Duodenal mucosa (tissue), 2 donors: ENCODE measurements around the gene KCNQ5.

ENCODE experiments used
- H3K27ac ChIP-seq: one replicate; pipeline ENCODE4 v1.7.0; 2013; ENCODE audit warnings: low read depth, low read length
- H3K27me3 ChIP-seq, 2 donors: one replicate each; pipeline ENCODE4 v1.7.0; 2013; ENCODE audit warnings: low read length in 2 of 2, control low read depth in 1 of 2; ENCODE audit not compliant: insufficient read depth in 2 of 2, control insufficient read depth in 1 of 2
- H3K36me3 ChIP-seq, 2 donors: one replicate each; pipeline ENCODE4 v1.7.0; 2013; ENCODE audit warnings: low read length in 2 of 2, control low read depth in 1 of 2; ENCODE audit not compliant: insufficient read depth in 2 of 2, control insufficient read depth in 1 of 2
- H3K4me1 ChIP-seq, 2 donors: one replicate each; pipeline ENCODE4 v1.7.0; 2013; ENCODE audit warnings: low read length in 2 of 2, control low read depth in 1 of 2; ENCODE audit not compliant: insufficient read depth in 2 of 2, control insufficient read depth in 1 of 2
- H3K4me3 ChIP-seq, 2 donors: one replicate each; pipeline ENCODE4 v1.7.0; 2013; ENCODE audit warnings: low read length in 2 of 2, low read depth in 1 of 2
- H3K9ac ChIP-seq, 2 donors: one replicate each; pipeline ENCODE4 v1.7.0; 2013; ENCODE audit warnings: low read length in 2 of 2, low read depth in 1 of 2
- H3K9me3 ChIP-seq, 2 donors: one replicate each; pipeline ENCODE4 v1.7.0; 2013; ENCODE audit warnings: low read length in 2 of 2, control low read depth in 1 of 2; ENCODE audit not compliant: control insufficient read depth in 1 of 2

Gene KCNQ5

DNA sequence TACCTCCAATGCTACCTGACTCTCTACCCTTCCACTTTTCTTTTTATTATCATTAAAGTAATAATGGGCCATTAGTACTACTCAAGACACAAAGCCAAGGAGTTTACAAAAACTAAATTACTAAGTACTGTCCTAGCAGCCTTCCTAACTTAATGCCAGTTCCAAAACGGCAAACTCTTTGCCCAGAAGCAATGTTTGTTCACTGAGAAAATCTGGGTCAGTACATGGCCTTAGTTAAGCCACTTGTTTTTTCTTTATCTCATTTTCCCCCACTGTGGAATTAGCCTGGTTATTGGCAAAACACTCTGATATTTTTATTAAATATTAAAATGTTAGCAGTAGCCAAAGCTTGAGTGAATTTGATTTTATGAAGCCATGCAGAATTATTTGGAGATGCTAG lies 242.4 kb downstream of the KCNQ5 start:
- Histone ChIP-seq H3K27ac (no peak overlapping the region), H3K4me1 (no peaks in the 10 kb centered on the region), H3K9ac (no peak overlapping the region), H3K36me3 (no peaks in the 10 kb centered on the region), H3K4me3 (no peak overlapping the region), H3K9me3 (no peaks in the 10 kb centered on the region), H3K27me3 (no peaks in the 10 kb centered on the region)

DNA sequence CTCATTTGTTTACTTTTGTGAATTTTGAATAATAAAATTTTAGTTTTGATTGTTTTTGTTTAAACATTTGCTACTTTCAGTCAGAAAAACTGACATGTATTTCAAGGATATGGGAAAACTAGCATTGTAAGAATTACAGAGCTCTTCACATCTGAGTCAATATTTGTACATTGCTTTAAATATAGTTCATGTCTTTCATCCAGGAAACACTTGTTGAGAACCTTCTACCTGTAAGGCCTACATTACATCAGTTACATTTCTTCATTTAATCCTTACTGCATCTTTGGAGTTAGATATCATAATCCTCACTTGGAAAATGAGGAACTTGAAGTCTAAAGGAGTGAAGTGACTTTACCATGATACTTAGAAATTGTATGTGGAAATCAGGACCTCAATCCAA lies 242.9 kb downstream of the KCNQ5 start:
- H3K27ac ChIP-seq, result no peak overlapping the region
- H3K36me3 ChIP-seq, result no peaks in the 10 kb centered on the region
- H3K9ac ChIP-seq, result no peak overlapping the region
- H3K4me1 ChIP-seq, result no peaks in the 10 kb centered on the region
- H3K9me3 ChIP-seq, result no peaks in the 10 kb centered on the region
- H3K27me3 ChIP-seq, result no peaks in the 10 kb centered on the region
- H3K4me3 ChIP-seq, result no peak overlapping the region

DNA sequence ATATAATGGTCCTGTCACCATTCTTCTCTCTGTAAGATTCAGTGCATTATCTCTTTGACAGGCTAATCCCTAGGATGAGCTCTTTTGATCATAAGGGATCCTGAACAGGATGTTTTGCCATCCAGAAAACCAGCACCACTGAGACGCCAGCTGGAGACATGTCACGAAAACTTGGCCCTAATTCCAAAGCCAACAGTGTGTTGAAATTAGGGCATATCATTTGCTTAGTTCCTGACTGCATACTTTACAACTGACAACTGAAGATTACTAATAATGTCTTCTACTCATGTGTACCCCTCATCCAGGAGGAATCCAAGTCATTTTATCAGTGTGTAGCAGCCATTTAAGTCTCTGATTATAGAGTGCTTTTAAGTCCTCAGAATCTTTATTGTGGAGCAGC lies 243.6 kb downstream of the KCNQ5 start:
- no peaks in the 10 kb centered on the region for H3K36me3 ChIP-seq
- no peak overlapping the region for H3K9ac ChIP-seq
- no peaks in the 10 kb centered on the region for H3K4me1 ChIP-seq
- no peaks in the 10 kb centered on the region for H3K9me3 ChIP-seq
- no peak overlapping the region for H3K4me3 ChIP-seq
- H3K27me3 ChIP-seq, result no peaks in the 10 kb centered on the region
- no peak overlapping the region for H3K27ac ChIP-seq

DNA sequence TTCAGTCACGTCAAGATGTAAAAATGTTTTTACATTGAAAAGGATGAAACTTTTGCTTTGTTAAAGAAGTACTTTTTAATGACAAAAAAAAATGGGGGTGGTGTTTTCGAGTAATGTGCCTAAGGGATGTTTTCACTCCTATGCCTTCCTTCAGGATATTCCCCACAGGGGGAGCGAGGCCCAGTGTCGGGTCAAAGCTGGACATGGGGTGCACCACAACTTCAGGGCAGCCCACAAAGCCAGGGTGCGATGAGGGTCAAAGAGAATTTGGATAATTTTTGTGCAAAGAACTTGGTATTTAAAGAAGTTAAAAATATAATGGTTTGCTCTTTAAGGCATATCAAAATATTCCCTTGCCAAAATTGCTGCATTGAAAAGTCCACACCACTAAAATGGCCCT lies 247.8 kb downstream of the KCNQ5 start:
- Histone ChIP-seq H3K9ac (no peak overlapping the region), H3K27me3 (no peaks in the 10 kb centered on the region), H3K36me3 (no peaks in the 10 kb centered on the region), H3K4me3 (no peak overlapping the region), H3K4me1 (no peaks in the 10 kb centered on the region), H3K27ac (no peak overlapping the region), H3K9me3 (no peaks in the 10 kb centered on the region)

DNA sequence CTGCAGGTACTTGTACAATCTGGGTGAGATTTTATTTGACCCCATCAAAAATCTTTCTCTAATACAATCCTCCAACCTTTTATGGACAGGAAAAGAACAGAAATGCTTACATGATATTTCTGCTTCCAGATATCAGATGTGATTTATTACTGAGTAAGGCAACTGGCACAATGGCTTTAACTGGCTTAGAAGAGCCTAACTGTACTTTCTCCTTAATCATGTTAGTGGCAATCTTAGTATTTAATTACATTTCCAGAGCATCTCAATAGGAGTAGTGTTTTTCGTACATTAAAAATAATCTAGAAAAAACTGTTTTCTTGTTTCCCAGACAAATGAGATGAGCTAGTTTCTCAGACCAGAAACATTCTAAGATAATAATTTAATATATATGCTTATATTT lies 251.6 kb downstream of the KCNQ5 start:
- Histone ChIP-seq H3K27ac (no peak overlapping the region), H3K4me3 (no peak overlapping the region), H3K27me3 (no peaks in the 10 kb centered on the region), H3K9me3 (no peaks in the 10 kb centered on the region), H3K9ac (no peak overlapping the region), H3K4me1 (no peaks in the 10 kb centered on the region), H3K36me3 (no peaks in the 10 kb centered on the region)

DNA sequence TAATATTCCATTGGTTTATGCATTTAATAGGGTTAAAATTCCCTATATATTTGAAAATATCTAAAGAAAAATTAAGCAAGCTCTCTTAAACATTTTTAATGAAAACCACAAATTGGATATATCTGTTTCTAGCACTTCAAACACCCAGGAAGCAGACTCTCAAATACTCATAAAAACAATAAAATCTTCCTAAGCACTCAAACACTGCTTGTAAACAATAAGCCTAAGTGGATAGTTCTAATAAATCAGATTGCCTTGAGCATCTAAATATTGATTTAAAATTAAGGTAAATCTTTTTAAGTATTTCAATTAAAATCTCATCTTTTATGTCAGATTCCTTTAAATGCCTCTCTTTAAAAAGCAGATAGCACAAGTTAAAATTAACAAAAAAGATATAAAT lies 254.4 kb downstream of the KCNQ5 start:
- Histone ChIP-seq H3K4me1 (no peaks in the 10 kb centered on the region), H3K4me3 (no peak overlapping the region), H3K36me3 (no peaks in the 10 kb centered on the region), H3K9me3 (no peaks in the 10 kb centered on the region), H3K27ac (no peak overlapping the region), H3K27me3 (no peaks in the 10 kb centered on the region), H3K9ac (no peak overlapping the region)

DNA sequence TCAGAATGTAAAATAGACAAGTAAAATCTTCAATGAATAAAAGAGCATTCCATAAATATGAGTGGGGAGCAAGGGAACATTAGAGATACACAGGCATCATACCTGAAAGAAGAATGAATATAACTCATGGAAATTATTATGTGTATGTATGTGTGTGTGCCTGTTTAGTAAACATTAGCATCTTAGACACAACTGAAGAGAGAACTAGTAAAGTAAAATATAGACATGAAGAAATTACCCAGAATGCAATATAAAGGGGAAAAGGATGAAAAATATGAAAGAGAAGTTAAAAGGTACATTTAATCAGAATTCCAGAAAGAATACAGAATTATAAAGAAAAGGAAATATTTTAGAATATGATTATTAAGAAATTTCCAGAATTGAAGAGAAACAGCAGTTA lies 264.3 kb downstream of the KCNQ5 start:
- Histone ChIP-seq H3K9ac (no peak overlapping the region), H3K27me3 (no peaks in the 10 kb centered on the region), H3K4me3 (no peak overlapping the region), H3K27ac (no peak overlapping the region), H3K36me3 (no peaks in the 10 kb centered on the region), H3K9me3 (no peaks in the 10 kb centered on the region), H3K4me1 (no peaks in the 10 kb centered on the region)

DNA sequence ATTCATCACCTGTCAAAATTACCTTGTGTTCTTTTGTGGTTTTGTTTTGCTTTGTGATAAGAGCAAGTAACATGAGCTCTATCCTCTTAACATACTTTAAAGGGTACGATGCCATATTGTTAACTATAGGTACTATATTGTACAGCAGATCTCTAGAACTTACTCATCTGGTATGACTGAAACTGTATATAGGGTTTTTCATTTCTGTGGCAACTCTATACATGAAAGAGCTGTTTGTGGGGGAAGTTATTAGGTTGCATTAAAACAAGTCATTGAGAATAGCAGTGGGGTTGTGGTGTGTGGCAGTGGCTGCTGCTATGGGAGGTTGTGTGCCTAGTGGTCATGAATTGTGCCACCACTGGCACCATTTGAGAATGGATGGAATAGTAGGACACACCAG lies 268.4 kb downstream of the KCNQ5 start:
- no peaks in the 10 kb centered on the region for H3K36me3 ChIP-seq
- no peaks in the 10 kb centered on the region for H3K9me3 ChIP-seq
- H3K27ac ChIP-seq, result no peak overlapping the region
- H3K4me3 ChIP-seq, result no peak overlapping the region
- H3K9ac ChIP-seq, result no peak overlapping the region
- no peaks in the 10 kb centered on the region for H3K4me1 ChIP-seq
- no peaks in the 10 kb centered on the region for H3K27me3 ChIP-seq

DNA sequence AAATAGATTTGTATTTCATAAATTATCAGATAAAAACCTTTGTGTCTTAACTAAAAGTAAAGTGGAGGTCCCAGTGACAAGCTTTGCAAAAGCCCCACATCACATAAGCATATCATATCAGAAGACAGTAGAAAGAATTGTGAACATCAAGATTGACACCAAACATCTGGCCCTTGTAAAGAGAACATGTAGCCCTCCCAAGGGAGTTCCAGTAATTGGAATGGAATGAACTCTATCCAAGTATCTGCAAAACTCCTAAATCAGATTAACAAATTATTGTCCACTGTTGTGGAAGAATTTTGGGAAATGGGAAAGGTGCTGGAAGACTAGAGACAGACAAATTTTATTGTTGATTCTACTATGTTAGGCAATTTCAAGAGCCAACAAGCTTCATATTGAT lies 268.8 kb downstream of the KCNQ5 start:
- H3K4me1 ChIP-seq, result no peaks in the 10 kb centered on the region
- no peaks in the 10 kb centered on the region for H3K36me3 ChIP-seq
- no peak overlapping the region for H3K27ac ChIP-seq
- no peaks in the 10 kb centered on the region for H3K9me3 ChIP-seq
- H3K27me3 ChIP-seq, result no peaks in the 10 kb centered on the region
- no peak overlapping the region for H3K9ac ChIP-seq
- H3K4me3 ChIP-seq, result no peak overlapping the region

DNA sequence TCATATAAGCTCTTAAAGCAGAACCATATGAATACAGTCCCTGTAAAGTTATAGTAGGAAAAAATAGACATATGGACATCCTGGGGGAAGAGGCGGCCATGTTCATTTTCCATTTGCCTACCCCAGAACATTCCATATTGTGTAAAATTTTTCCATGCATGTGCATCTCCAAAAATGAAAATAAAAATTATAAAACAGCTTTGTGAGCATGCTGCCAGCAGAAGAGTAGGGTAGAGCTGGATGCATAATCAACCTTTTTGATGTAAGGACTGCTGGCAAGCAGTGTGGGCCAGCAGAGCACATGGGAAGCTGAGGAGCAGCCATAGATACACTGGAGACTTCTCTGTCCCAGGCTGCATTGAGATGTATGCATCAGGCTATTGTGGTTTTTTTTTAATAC lies 271.0 kb downstream of the KCNQ5 start:
- Histone ChIP-seq H3K27ac (no peak overlapping the region), H3K9ac (no peak overlapping the region), H3K4me3 (no peak overlapping the region), H3K36me3 (no peaks in the 10 kb centered on the region), H3K9me3 (no peaks in the 10 kb centered on the region), H3K27me3 (no peaks in the 10 kb centered on the region), H3K4me1 (no peaks in the 10 kb centered on the region)

DNA sequence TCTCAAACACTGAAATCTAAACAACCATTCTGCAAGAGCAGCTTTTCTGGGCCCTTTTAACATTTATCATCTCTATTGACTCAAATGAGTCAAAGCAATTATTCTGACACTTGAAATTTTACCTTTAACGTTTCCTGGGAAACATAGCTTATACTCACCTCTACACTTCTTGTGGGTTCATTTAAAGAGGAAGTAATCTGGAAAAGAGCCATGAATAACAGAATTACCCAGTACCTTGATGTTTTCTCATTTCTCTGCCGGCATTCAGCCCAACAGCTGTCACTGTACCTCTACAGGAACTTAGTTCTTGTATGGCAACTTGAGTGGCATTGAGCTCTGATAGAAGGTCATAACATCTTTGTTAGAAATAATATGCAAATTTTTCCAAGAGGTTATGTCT lies 272.2 kb downstream of the KCNQ5 start:
- Histone ChIP-seq H3K4me3 (no peak overlapping the region), H3K27ac (no peak overlapping the region), H3K27me3 (no peaks in the 10 kb centered on the region), H3K36me3 (no peaks in the 10 kb centered on the region), H3K4me1 (no peaks in the 10 kb centered on the region), H3K9me3 (no peaks in the 10 kb centered on the region), H3K9ac (no peak overlapping the region)
